DND-41 (cell line): Measurements from ENCODE around the gene IKZF5.

Experiments used
- ATAC-seq: fragments of 200-7000 bp; cut with Tn5 transposase; 3 replicates; pipeline ENCODE4 v1.9.1; 2021; ENCODE audit warnings: low read depth; ENCODE audit not compliant: insufficient read depth
- DNase-seq: peaks from one replicate; pipeline ENCODE4 v3.0.0-alpha.2; 2020
- H2AFZ ChIP-seq: 2 replicates; pipeline ENCODE4 v1.6.0; 2012; ENCODE audit warnings: low read depth, low read length
- H3K27ac ChIP-seq: 2 replicates; pipeline ENCODE4 v1.5.1; 2012; ENCODE audit warnings: low read length, inconsistent platforms
- H3K27me3 ChIP-seq: fragments of 200-600 bp; sonication (generic); 2 replicates; pipeline ENCODE4 v1.6.0; 2012; ENCODE audit warnings: low read length, mild to moderate bottlenecking, inconsistent platforms; ENCODE audit not compliant: insufficient read depth, poor library complexity
- H3K36me3 ChIP-seq: 2 replicates; pipeline ENCODE4 v1.5.1; 2012; ENCODE audit warnings: low read length, inconsistent platforms; ENCODE audit not compliant: insufficient read depth
- H3K4me1 ChIP-seq: 2 replicates; pipeline ENCODE4 v1.5.1; 2012; ENCODE audit warnings: mild to moderate bottlenecking, low read length; ENCODE audit not compliant: insufficient read depth
- H3K4me2 ChIP-seq: 2 replicates; pipeline ENCODE4 v1.6.0; 2012; ENCODE audit warnings: mild to moderate bottlenecking, moderate library complexity, low read length, inconsistent platforms; ENCODE audit not compliant: insufficient read depth
- H3K4me3 ChIP-seq, 2 experiments: fragments of 200-600 bp in 1 of 2; shearing (Covaris generic) in 1 of 2; 2 replicates each; pipeline ENCODE4 v1.5.1; 2012 to 2016; ENCODE audit warnings: inconsistent platforms in 2 of 2, low read length in 2 of 2, mild to moderate bottlenecking in 2 of 2, low read depth in 1 of 2, moderate library complexity in 1 of 2
- H3K79me2 ChIP-seq: 2 replicates; pipeline ENCODE4 v1.6.0; 2012; ENCODE audit warnings: low read length, inconsistent platforms; ENCODE audit not compliant: insufficient read depth
- H3K9ac ChIP-seq: 2 replicates; pipeline ENCODE4 v1.6.0; 2012; ENCODE audit warnings: low read depth, mild to moderate bottlenecking, inconsistent platforms, low read length, moderate library complexity
- H3K9me3 ChIP-seq: 2 replicates; pipeline ENCODE4 v1.5.1; 2012; ENCODE audit warnings: low read length, moderate library complexity, mild to moderate bottlenecking, inconsistent platforms; ENCODE audit not compliant: insufficient read depth, severe bottlenecking
- H4K20me1 ChIP-seq: 2 replicates; pipeline ENCODE4 v1.6.0; 2012; ENCODE audit warnings: low read length; ENCODE audit not compliant: insufficient read depth
- EZH2 ChIP-seq: IDR thresholded peaks from 3 replicates; pipeline ENCODE4 v1.6.1; 2012; ENCODE audit warnings: borderline replicate concordance, low read depth, mild to moderate bottlenecking, moderate library complexity, low read length, inconsistent platforms; ENCODE audit not compliant: severe bottlenecking
- TF ChIP-seq, protein P1 (sequence below): IDR thresholded peaks from 2 replicates; pipeline ENCODE4 v1.5.1; 2012; ENCODE audit warnings: borderline replicate concordance, low read length, moderate library complexity, mild to moderate bottlenecking; ENCODE audit not compliant: poor library complexity, severe bottlenecking; ENCODE audit errors: extremely low read depth

The IKZF5 gene

DNA sequence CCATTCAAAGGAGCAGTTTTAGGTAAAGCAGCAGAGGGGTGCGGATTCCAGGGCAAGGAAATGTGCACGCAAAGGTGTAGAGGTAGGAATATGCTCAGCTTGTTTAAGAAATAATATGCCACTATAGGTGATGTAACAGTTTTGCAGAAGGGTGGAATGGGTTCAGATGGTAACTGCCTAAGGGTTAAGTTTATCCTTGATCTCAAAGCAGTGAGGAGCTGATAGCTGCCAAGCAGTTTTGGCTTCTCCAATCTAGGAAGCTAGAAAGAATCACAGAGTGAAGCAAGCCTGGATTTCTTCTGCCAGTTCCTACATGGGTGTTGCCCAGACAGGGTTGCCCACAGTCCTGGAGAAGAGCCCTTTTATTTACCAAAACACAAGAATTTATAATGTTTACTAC lies 6.2 kb upstream of the IKZF5 start:
- Histone ChIP-seq H3K27me3 (no peaks in the 10 kb centered on the region), H3K4me2 (no peak overlapping the region), H3K4me1 (peaks cover 12% of the 10 kb centered on the region), H4K20me1 (no peaks in the 10 kb centered on the region; the same call in 1 of the 2 replicates), H3K27ac (no peak overlapping the region), H3K36me3 (no peaks in the 10 kb centered on the region), H3K79me2 (no peaks in the 10 kb centered on the region), H3K4me3 (no peak overlapping the region), H3K9ac (no peak overlapping the region), H3K9me3 (no peaks in the 10 kb centered on the region), H2AFZ (no peak overlapping the region)
- DNase-seq = no peak
- ATAC-seq = no peak
- no peak for TF ChIP-seq EZH2
- TF ChIP-seq, protein P1, sequence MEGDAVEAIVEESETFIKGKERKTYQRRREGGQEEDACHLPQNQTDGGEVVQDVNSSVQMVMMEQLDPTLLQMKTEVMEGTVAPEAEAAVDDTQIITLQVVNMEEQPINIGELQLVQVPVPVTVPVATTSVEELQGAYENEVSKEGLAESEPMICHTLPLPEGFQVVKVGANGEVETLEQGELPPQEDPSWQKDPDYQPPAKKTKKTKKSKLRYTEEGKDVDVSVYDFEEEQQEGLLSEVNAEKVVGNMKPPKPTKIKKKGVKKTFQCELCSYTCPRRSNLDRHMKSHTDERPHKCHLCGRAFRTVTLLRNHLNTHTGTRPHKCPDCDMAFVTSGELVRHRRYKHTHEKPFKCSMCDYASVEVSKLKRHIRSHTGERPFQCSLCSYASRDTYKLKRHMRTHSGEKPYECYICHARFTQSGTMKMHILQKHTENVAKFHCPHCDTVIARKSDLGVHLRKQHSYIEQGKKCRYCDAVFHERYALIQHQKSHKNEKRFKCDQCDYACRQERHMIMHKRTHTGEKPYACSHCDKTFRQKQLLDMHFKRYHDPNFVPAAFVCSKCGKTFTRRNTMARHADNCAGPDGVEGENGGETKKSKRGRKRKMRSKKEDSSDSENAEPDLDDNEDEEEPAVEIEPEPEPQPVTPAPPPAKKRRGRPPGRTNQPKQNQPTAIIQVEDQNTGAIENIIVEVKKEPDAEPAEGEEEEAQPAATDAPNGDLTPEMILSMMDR = no peak

DNA sequence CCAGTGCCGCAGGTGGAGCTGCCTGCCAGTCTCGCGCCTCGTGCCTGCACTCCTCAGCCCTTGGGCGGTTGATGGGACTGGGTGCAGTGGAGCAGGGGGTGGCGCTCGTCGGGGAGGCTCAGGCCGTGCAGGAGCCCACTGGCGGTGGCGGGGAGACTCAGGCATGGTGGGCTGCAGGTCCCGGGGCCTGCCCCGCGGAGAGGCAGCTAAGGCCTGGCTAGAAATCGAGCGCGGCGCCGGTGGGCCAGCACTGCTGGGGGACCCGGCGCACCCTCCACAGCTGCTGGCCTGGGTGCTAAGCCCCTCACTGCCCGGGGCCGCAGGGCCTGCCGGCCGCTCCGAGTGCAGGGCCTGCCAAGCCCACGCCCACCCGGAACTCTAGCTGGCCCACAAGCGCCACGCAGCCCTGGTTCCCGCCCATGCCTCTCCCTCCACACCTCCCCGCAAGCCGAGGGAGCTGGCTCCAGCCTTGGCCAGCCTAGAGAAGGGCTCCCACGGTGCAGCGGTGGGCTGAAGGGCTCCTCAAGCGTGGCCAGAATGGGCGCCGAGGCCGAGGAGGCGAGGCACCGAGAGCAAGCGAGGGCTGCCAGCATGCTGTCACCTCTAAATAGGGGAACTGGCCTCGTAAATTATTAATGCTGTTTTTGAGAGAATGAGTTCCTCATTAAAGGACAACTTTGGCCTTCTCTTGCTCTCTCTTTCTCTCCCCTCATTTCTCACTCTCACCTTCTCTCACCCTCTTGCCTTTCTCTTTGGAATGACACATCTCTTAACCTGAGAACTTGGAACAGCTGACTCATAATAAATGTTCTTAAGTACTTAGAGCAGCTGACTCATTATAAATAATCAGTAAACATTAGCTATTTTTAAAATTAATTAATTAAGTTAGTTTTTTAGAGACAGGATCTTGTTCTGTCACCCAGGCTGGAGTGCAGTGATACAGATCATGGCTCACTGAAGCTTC lies 5.1 kb upstream of the IKZF5 start:
- TF ChIP-seq, protein P1 = no peak
- no peak for TF ChIP-seq EZH2
- Histone ChIP-seq H3K9me3 (no peaks in the 10 kb centered on the region), H3K27ac (no peak overlapping the region), H3K4me3 (no peak overlapping the region), H3K9ac (no peak overlapping the region), H4K20me1 (no peaks in the 10 kb centered on the region; the same call in 1 of the 2 replicates), H3K4me2 (no peak overlapping the region), H3K27me3 (no peaks in the 10 kb centered on the region), H3K79me2 (peaks cover 4% of the 10 kb centered on the region), H3K36me3 (no peaks in the 10 kb centered on the region), H3K4me1 (peaks cover 16% of the 10 kb centered on the region), H2AFZ (no peak overlapping the region)
- ATAC-seq (no peak), DNase-seq (no peak)

DNA sequence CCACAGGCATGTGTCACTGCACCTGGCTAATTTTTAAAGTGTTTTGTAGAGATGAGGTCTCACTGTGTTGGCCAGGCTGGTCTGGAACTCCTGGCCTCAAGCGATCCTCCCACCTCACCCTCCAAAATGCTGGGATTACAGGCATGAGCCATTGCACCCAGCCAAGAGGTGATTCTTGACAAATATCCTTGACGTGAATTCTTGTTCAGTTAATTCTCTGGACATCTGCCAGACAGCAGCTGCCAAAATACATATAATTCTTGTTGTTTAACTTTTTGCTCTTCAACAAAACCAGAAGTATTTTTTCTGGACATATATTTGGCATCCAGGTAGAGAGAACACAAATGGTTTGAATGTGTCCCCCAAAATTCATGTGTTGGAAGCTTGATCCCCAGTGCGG lies 3.4 kb upstream of the IKZF5 start:
- no peak overlapping the region for H2AFZ ChIP-seq
- TF ChIP-seq, protein P1 = no peak
- TF ChIP-seq EZH2 = no peak
- H3K9ac ChIP-seq = no peak overlapping the region
- H3K4me2 ChIP-seq = no peak overlapping the region
- peaks cover 20% of the 10 kb centered on the region for H3K79me2 ChIP-seq
- ATAC-seq (no peak), DNase-seq (no peak)
- no peaks in the 10 kb centered on the region for H3K27me3 ChIP-seq
- H3K36me3 ChIP-seq = no peaks in the 10 kb centered on the region; the same call in 1 of the 2 replicates
- H4K20me1 ChIP-seq = no peaks in the 10 kb centered on the region; the same call in 1 of the 2 replicates
- H3K27ac ChIP-seq = no peak overlapping the region
- no peaks in the 10 kb centered on the region for H3K9me3 ChIP-seq
- H3K4me1 ChIP-seq = peaks cover 25% of the 10 kb centered on the region
- no peak overlapping the region for H3K4me3 ChIP-seq
